ENCODE results near the gene DCAF7.

DCAF7 gene

GRCh38 chr17:63524051-63524450 lies 26.2 kb upstream of the DCAF7 start:
- no peak for DNase-seq (ENCODE audit: low read depth in 3 of 3)

GRCh38 chr17:63525190-63525946 lies 24.9 kb upstream of the DCAF7 start:
- no peak for DNase-seq (ENCODE audit: low read depth in 3 of 3)

GRCh38 chr17:63526861-63527260 lies 23.4 kb upstream of the DCAF7 start:
- no peak for DNase-seq (ENCODE audit: low read depth in 3 of 3)

- DNase-seq (ENCODE audit: low read depth in 3 of 3) = no peak
Measured at GRCh38 chr17:63528183-63528582, 22.1 kb upstream of the DCAF7 start.

GRCh38 chr17:63529711-63530556 lies 20.3 kb upstream of the DCAF7 start:
- DNase-seq (ENCODE audit: low read depth in 3 of 3) = no peak

GRCh38 chr17:63530557-63531021 lies 19.7 kb upstream of the DCAF7 start:
- no peak for DNase-seq (ENCODE audit: low read depth in 3 of 3)

GRCh38 chr17:63531022-63531965 lies 19.0 kb upstream of the DCAF7 start:
- no peak for DNase-seq (ENCODE audit: low read depth in 3 of 3)

- no peak for DNase-seq (ENCODE audit: low read depth in 3 of 3)
Measured at GRCh38 chr17:63533433-63534077, 16.7 kb upstream of the DCAF7 start.

GRCh38 chr17:63534078-63534570 lies 16.2 kb upstream of the DCAF7 start:
- DNase-seq (ENCODE audit: low read depth in 3 of 3) = no peak

GRCh38 chr17:63534816-63535455 lies 15.3 kb upstream of the DCAF7 start:
- DNase-seq (ENCODE audit: low read depth in 3 of 3) = no peak

- DNase-seq (ENCODE audit: low read depth in 3 of 3) = no peak
Measured at GRCh38 chr17:63535640-63536039, 14.6 kb upstream of the DCAF7 start.

GRCh38 chr17:63537001-63537400 lies 13.3 kb upstream of the DCAF7 start:
- no peak for DNase-seq (ENCODE audit: low read depth in 3 of 3)

GRCh38 chr17:63537991-63538692 lies 12.1 kb upstream of the DCAF7 start:
- no peak for DNase-seq (ENCODE audit: low read depth in 3 of 3)

- DNase-seq (ENCODE audit: low read depth in 3 of 3) = no peak
Measured at GRCh38 chr17:63538693-63539595, 11.3 kb upstream of the DCAF7 start.

- no peak for DNase-seq (ENCODE audit: low read depth in 3 of 3)
Measured at GRCh38 chr17:63540590-63540989, 9.7 kb upstream of the DCAF7 start.

GRCh38 chr17:63542218-63542545 lies 8.1 kb upstream of the DCAF7 start:
- no peak for DNase-seq (ENCODE audit: low read depth in 3 of 3)

GRCh38 chr17:63542942-63543821 lies 7.1 kb upstream of the DCAF7 start:
- DNase-seq (ENCODE audit: low read depth in 3 of 3) = no peak

GRCh38 chr17:63543822-63544420 lies 6.4 kb upstream of the DCAF7 start:
- DNase-seq (ENCODE audit: low read depth in 3 of 3) = no peak
